HS-27A (cell line): ENCODE results near the gene IFT57.
"Not testable (repeated sequence)": the region's sequence is repeated elsewhere in the genome, so short reads cannot be mapped to it uniquely, and the experiment has no call there.

ENCODE experiments used
- DNase-seq: peaks from one replicate; pipeline ENCODE4 v3.0.0-alpha.2; 2012; ENCODE audit warnings: low read depth, missing footprints

IFT57 gene

GRCh38 chr3:108221911-108222852 lies at the start of gene IFT57:
Gene IFT57, minus strand, starts transcription at chr3:108222424. Its CDS starts 102 bp downstream, at chr3:108222322.
- DNase-seq, result peak; percentile 95

GRCh38 chr3:108271626-108272025 lies 49.4 kb upstream of the IFT57 start:
- DNase-seq, result no peak

- DNase-seq, result not testable (repeated sequence)
Observed at GRCh38 chr3:108268235-108268634, 46.0 kb upstream of the IFT57 start.

GRCh38 chr3:108264534-108265298 lies 42.5 kb upstream of the IFT57 start:
- DNase-seq, result not testable (repeated sequence)

GRCh38 chr3:108255131-108255530 lies 32.9 kb upstream of the IFT57 start:
- no peak for DNase-seq

- DNase-seq, result no peak
Observed at GRCh38 chr3:108251844-108252243, 29.6 kb upstream of the IFT57 start.

GRCh38 chr3:108251265-108251664 lies 29.0 kb upstream of the IFT57 start:
- no peak for DNase-seq

GRCh38 chr3:108250626-108251025 lies 28.4 kb upstream of the IFT57 start:
- no peak for DNase-seq

- DNase-seq, result no peak
Observed at GRCh38 chr3:108243243-108243642, 21.0 kb upstream of the IFT57 start.

GRCh38 chr3:108242776-108243175 lies 20.6 kb upstream of the IFT57 start:
- DNase-seq, result no peak

GRCh38 chr3:108241721-108242120 lies 19.5 kb upstream of the IFT57 start:
- DNase-seq, result no peak

- no peak for DNase-seq
Observed at GRCh38 chr3:108241146-108241545, 18.9 kb upstream of the IFT57 start.

GRCh38 chr3:108239082-108239481 lies 16.9 kb upstream of the IFT57 start:
- DNase-seq, result no peak

GRCh38 chr3:108235290-108235689 lies 13.1 kb upstream of the IFT57 start:
- DNase-seq, result no peak

- no peak for DNase-seq
Observed at GRCh38 chr3:108234387-108234957, 12.2 kb upstream of the IFT57 start.

- no peak for DNase-seq
Observed at GRCh38 chr3:108228286-108228685, 6.1 kb upstream of the IFT57 start.

GRCh38 chr3:108227131-108227530 lies 4.9 kb upstream of the IFT57 start:
- DNase-seq, result no peak

GRCh38 chr3:108225221-108225620 lies 3.0 kb upstream of the IFT57 start:
- no peak for DNase-seq

GRCh38 chr3:108223928-108224327 lies 1.7 kb upstream of the IFT57 start:
- no peak for DNase-seq

- DNase-seq, result no peak
Observed at GRCh38 chr3:108222853-108223565, 785 bp upstream of the IFT57 start.

- DNase-seq, result no peak
Observed at GRCh38 chr3:108221393-108221792, 831 bp downstream of the IFT57 start.

- DNase-seq, result no peak
Observed at GRCh38 chr3:108219336-108219735, 2.9 kb downstream of the IFT57 start.
